CD4-positive, alpha-beta T cell treated with Interleukin-15 for 4 hours (primary cell): ENCODE measurements around the gene PLXNB2.

ENCODE experiments used
- DNase-seq: peaks from one replicate; pipeline ENCODE4 v3.0.0-alpha.2; 2020; ENCODE audit warnings: low spot score

The PLXNB2 gene

DNA sequence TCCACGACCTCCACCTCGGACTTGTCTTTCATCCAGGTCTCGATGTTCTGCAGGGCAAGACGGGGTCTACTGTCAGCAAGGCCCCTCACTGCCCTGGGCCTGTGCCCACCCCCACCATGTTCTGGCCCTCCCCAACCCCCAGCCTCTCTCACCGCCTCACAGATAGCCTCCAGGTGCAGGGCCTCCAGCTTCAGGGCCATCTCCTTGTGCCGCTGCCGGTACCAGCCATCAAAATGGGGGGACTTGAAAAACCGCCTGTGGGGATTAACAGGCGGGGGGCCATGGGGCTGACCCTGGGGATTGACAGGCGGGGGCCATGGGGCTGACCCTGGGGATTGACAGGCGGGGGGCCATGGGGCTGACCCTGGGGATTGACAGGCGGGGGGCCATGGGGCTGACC is 4.9 kb upstream of the PLXNB2 start:
- no peak for DNase-seq

DNA sequence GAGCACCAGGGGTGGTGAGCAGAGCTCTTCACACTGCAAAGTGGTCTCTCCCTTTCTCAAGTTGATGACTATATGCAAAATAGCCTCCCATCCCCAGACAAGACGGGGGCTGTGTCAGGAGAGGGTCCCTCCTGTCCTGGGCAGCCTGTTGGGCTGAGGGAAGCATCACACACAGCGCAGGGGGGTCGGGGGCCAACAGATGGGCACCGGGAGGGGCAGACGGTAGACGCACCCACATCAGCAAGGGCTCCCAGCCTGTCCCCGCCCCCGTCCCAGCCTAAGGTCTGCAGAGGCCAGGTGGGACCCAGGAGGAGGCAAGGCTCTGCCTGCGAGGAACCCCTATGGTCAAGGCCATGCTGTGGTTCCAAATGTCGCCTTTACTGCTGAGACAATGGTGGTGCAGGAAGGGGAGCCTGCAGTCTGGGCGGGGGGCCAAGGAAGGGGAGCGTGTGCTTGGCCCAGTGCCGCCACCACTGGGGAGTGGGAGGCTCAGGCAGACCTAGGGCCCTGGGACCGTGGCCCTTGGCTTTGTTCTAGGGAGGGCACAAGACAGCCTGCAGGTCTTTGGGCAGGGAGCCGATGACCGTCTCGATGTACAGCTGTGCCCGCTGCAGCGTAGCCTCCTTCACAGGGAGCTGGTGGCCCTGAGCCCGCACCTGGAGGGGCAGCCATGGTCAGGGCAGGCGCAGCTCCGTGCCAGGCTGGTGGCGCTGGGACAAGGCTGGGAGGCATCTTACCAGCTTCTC is 4.3 kb upstream of the PLXNB2 start:
- no peak for DNase-seq

DNA sequence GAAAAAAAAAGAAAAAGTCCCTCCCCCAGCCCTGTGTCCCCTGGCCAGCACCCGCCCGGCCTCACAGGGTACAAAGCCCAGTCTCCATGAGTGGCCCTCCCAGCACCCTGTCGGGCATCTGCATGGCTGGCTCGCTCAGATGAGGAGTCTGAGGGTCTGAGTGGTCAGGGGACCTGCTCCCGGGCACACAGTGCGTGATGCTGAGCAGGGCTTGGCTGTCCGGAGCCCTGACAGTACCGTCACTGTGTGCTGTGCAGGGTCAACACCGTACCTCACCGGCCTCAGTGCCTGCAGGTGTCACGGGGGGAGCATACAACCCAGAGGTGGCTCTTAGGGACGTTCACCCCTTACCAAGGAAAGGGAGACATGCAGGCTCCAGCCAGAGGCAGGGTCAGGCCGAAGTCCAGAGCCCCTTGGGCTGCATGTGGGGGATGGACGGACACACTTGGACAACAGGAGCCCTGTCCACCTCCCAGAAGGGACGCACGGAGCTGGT is 3.6 kb upstream of the PLXNB2 start:
- DNase-seq: no peak

DNA sequence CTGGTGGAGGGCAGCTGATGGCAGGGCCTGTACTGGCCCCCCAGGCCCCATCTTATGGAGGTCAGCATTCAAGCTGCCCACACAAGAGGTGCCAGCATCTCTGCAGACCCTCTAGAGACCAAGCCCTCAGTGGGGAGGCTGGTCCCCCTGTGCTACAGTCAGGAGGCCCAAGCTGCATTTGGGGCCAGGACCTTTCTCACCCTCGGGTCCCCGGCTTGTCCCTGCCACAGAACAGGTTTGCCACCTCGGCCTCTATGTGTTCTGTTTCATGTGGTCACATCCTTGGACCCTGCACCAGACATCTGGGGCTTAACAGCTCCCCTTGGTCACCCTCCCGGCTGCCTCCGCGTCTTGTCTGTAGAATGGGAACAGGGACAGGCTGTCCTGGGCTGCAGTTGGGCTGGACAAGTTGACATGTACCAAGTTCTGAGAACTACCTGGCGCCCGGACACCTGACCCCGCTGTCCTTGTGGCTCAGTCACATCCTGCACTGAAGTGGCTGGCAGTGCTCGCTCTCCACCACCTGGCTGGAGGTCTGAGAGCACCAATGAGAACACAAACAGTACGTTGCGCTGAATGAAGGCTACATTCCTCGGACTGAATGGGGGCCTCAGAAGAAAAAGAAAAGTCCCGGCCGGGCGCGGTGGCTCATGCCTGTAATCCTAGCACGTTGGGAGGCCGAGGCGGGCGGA is 2.7 kb upstream of the PLXNB2 start:
- DNase-seq: no peak

DNA sequence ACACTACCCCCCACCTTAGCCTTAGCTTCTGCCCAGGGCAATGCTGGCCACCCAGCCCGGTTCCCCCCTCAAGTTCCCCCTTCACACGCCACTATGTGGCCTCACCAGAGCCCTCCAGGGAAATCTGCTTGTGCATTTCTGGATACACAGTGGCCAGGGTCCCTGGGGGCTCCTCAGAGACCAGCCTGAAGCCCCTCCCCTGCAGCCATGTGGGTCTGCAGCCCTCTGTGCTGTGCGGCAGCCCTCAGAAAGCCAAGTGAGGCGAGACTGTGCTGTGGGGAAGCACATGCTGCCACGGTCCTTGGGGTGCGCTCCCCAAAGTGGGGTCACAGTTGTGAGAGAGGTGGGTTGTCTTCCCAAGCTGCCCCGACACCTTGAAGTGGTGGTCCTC is 2.1 kb upstream of the PLXNB2 start:
- DNase-seq: no peak

DNA sequence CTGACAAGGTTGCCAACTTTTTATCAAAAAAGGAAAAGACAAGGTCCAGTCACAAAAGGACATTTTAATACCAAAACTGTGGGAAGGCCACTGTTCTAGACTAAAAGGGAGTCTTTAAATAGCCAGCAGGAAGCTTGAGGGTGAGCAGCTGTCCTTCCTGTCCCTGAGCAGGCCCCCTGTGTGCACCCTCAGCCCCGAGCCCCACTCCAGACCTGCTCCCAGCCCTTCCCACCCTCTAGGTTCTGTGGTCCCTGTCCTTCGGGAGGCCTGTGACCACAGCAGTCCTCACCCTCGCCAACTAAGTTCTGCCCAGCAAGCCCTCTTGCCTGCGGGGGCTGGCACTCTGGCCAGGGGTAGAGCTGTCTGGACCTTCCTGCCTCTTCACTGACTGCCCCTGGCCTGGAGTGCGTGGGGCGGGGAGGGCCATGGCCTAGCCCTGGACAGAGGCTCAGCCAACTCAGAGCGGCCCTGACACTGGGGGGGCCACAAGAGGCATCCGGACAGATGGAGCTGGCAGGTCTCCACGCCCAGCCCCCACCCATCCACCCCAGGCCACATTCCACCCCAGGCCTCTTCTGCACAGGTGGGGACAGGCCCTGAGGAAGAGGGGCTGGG is 1.6 kb upstream of the PLXNB2 start:
- no peak for DNase-seq

DNA sequence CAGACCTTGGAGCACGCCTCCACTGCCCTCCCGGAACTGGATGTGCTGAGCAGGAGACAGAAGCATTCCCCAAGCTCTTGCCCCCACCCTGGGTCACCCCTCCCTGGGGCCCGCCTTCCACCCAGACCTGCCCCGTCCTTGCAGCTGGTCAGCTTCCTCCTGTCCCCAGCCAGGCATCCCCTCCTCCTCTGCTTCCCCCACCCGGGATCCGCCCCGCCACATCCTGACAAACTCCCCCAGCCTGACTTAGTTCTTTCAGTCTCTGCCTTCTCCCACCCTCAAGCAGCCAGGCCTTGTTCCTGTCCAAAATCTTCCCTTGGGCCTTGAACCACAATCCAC is 1.1 kb upstream of the PLXNB2 start:
- DNase-seq: no peak

DNA sequence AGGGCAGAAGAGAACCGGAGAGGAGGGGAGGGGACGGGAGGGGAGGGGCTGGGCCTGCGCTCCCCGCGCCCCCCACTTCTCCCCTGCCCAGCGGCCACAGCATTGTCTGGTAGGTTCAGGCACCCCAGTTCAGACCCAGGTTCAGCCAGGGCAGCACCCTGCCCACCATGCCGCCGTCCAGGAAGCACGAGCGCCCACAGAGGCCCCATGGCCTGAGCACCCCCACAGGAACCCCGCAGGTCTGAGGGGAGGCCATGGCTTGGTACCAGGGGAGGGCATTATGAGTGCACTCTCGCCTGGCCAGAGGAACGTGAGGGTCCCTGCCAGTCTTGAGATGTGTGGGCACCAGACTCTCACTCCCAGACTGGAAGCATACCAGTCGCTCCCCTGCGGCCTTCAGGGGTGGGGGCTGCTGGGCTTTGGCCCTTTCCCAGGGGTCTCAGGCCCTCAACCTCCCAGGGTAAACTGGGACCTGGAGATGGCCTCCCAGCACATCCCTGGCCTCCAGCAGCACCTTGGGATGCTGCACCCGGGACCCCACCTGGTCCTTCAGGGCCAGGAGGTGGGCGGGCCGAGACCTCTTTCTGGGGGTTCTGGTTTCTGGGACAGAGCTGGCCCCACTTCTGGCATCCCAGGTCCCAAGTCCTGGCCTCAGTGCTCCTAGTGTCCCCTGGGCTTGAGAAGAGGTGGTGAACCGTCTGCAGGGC is 597 bp upstream of the PLXNB2 start:
- DNase-seq: no peak

DNA sequence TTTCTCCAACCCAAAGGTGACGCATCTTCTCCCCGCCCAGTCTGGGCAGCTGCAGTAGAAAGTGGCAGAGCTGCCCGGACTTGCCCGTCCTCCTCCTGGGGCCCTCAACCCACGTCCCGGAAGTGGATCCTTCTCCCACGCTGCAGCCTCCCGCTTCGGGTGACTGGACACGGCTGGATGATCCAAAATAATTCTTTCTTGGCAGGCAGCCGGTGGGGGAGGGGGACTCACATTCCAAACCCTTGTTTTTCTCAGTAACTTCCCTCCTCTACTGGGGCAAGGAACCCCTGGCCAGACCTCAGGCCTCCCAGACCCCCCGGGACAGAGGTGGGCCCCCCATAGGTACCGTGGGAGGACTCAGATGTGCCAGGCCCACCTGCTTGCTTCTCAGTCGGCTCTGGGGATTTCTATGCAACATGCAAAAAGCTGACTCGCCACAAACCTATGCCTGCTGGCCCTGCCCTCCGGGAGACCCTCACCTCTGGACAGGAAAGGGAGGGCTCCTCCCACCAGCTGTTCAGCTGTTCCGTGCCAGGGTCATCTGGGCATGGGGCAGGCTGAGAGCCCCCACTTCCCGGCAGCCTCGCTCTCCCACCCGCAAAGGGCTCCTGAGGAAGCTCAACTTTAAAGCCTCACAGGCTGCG is 1.4 kb downstream of the PLXNB2 start:
- DNase-seq: no peak

DNA sequence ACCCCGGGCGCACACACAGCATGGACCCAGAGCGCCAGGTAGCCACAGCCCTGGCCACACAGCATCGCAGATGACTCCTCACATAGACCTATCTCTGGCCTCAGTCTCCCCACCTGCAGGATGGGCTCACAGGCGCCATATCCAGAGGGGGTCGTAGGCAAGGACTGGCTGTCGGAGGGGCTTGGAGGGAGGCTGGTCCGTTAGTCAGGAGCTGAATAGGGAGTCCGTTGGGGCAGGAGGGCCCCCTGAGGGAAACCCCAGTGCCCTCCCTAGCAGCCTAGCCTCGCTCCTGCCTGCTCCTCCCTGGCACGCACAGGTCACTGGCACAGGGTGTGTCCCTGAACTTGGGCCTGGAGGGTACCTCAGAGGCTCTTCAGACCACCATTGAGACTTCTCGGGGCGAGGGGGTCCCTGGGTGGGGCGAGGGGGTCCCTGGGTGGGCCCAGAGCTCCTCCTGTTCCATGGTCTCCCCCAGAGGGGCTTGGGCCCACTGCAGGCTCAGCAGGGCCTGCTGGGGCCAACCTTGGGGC is 2.0 kb downstream of the PLXNB2 start:
- DNase-seq: no peak

DNA sequence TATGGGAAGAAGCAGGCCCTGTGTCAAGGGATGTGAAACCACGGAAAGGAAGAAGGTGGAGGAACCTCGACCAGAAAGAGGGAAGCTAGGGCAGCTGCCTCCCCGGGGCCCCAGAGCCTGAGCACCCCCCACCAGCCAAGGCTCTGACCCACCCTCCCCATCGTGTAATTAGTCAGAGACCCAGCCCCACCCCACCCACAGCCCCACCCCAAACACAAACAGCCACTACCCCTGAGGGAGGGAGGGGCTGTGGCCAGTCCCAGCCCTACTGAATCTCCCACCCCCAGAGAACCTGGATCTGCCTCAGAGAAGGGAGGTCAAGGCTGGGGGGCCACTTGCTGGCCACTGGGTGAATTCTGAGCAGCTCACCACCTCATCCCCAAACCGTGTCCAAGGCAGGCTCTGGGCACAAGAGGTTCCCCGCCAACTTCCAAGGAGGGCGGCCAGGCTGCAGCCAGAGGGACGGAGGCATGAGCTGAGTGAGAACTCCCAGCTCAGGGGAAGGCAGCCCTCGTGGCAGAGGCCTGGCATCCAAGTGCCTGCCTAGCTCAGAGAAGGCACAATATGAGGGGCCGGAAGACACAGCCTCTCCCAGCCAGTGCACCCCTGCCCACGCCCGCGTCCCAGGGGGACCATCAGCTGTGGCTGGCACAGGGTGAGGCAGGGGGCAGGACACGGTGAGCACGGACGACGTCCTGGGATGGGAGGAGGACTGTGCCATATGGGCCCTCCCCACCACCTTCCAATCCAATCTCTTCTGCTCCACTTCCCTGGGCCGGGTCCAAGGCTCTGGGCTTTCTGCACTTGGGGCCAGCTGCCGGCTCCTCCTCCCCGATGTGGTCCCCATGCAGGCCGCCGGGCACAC is 2.7 kb downstream of the PLXNB2 start:
- DNase-seq: no peak

DNA sequence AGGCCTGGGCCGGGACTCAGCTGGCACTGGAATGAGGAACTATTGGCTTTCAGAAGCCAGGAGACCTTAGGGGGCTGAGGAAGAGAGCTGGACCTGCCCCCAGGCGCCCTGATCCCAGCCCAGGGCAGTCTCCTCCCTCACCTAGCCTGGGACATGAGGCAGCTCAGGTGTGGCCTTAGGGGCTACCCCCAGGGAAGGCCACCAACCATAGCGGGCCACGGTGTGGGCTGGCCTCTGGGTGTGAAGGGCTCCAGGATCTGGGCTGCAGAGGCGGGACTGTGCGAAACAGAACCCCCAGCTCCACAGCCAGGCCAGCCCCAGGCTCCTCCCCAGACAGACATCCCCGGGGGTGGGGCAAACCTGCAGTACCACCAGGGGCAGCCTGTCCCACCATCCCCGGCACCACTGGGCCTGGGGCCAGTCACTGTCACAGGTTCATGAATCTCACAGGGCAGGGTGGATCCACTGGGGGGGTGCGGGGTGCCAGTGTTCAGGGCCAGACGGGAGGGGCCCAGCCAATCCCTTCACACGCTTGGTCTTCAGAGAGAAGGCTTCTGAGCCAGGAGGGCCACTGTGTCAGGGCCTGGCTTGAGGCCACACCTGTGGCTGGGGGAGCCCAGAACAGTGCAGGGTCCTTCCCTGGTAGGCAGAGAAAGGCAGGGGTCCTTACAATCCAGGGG is 3.5 kb downstream of the PLXNB2 start:
- peak; percentile 24 for DNase-seq

DNA sequence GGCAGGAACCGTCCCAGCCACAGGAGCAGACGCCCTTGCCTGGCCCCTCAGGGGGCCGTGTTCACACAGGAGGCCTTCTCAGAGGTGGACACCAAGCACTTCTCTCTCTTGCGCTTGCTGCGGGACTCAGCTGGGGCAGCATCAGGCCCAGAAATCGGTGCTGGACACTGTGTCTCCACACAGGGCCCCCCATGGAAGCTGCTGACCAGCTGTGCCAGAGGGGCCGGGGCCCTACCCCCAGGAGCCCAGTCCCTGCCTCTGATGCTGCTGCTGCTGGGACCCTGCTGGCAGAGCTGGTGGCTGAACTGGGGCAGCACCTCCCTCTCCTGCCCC is 4.0 kb downstream of the PLXNB2 start:
- DNase-seq: no peak

DNA sequence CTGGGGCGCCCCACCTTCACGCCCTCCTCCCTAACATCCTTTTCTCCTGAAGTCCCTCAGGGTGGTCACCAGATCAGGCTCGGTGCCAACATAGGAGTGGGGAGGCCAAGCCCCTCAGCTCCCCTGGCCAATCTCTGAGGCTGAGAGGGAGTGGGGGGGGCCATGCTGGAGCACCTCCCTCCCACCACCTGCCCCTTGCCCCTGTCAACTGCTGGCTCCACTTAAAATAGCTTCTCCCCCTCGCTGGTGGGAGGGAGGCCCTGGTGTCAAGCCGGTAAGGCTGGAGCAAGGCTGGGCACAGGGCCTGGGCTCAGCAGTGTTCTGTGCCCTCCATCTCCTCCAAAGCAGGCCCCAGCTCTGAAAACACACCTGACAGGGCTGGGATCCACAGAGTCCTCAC is 4.9 kb downstream of the PLXNB2 start:
- no peak for DNase-seq

DNA sequence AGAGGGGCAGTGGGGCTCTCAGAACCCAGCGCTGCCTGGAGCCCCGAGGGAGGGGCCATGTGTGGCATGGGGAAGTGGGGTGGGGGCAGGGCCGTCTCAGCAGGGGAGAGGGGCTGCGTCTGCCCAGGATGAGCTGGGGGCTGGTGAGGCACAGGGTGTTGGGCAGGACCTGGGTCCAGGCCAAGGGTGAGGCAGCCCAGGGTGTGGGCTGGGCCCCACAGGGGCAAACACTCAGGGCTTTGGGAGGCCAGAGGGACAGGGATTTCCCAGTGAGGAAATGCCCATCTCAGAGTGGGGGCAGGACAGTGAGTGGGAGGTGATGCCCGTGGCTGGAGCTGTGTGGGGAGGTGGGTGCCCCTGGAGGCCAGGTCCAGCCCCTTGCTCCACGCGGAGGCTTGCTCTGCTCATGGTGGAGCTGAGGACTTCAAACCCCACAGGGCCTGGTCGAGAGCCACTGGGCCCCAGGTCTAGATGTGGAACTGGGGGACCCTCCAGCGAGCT is 5.4 kb downstream of the PLXNB2 start:
- no peak for DNase-seq

DNA sequence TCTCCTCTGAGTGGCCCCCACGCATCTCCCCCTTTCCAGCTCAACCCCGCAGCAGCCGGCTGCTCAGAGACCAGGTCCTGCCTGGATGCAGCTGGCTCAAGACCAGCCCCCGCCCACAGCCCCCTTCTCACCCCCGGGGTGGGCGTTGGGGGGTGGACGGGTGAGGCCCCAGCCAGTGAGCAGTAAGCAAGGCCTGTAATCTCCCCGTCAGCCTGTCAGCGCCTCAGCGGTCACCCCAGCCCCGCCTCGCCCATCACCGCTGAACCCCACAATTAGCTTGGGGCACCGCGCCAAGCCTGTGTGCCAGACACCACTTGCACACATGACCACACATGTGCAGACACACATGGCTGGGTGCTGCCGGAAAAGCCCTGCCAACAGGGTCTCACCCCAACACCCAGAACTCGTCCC is 5.9 kb downstream of the PLXNB2 start:
- DNase-seq: no peak

DNA sequence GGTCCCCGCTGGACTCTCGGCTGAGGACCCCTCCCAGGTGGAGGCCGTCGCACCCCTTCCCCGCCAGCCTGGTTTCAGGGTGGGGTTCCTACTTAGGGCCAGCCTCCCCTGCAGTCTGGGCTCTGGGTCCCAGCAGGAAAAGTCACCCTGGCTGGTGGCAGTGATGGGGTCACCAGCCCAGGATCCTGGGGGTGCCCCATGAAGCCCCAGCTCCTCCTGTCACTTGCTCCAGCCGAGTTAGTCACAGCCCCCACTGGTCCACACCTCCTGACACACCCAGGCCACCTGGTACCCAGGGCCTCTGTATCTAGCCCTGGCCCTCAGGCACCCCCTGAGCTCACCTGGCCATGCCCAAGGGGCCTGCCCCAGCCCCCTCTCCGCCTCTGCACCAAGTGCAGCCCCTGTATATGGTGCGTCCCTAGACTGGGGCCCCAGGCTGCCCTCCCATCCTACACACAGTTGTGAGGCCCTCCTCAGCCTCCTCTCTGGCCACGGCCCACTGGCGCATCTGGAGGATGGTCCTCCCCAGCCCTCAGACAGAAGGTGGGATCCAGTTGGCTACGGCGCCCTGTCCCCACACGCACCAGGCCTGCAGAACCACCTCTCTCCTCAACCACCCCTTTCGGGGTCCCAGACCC is 6.7 kb downstream of the PLXNB2 start:
- DNase-seq: no peak

DNA sequence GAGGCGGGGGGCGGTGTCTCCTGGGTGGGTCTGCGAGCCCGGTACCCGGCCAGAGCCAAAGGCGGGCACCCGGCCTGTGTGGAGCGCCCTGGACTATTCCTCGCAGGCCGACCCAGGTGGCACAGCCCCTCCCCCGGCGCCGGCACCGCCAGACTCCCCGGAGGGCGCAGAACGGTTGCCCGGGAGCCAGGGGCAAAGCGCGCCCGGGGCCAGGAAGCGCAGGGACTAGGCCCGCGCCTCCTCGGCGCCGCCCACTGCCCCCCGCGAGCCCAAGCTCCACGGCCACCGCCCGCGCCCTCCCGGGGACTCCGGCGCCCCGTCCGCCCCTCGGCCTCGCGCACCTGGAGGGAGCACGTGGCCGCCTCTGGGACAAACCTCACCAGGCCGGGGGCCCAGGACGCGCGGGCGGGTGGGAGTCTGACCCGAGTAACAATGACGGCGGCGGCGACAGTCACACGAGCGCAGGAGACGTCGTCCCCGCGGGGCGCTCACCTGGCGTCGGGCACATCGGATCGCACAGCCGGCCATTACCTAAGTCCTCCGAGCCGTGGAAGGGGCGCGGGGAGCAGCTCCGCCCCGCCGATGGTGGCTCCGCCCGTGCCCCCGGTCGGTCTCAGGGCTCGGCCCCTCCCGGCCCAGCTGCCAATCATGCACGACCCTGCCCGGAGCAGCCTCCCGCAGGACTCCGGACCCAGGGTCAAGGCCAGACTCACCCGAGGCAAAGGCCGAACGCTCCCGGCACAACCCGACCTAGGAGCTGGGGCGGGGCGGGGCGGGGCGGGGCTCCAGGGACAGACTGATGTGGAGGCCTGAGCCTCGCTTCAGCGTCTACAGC is 7.4 kb downstream of the PLXNB2 start:
- DNase-seq: no peak
